Epithelial cell of proximal tubule (primary cell): Measurements from ENCODE around the gene CLMP. TPM values are rescaled to one million over a fixed set of nuclear protein-coding genes. Genes with fewer than 3 reads are reported as not detected.
"Not testable (repeated sequence)": the region's sequence is repeated elsewhere in the genome, so short reads cannot be mapped to it uniquely, and the experiment has no call there.

Experiments
- DNase-seq: peaks from one replicate; pipeline ENCODE4 v3.0.0-alpha.2; 2011; ENCODE audit warnings: low read depth
- H3K4me3 ChIP-seq: 2 replicates; pipeline ENCODE4 v1.5.1; 2011; ENCODE audit warnings: low read depth, mild to moderate bottlenecking, low read length
- total RNA-seq: library from RNA; depleted of rRNA; stranded (reverse); fragments of >200 nt; gene quantifications from 2 replicates; pipeline ENCODE4 v1.2.3, GENCODE V29; 2015
- TF ChIP-seq, protein P1 (sequence below): conservative IDR thresholded peaks from 2 replicates; pipeline ENCODE4 v1.5.1; 2012; ENCODE audit warnings: low read depth, mild to moderate bottlenecking, low read length

Gene CLMP
- total RNA-seq, 1 donor from 2014 or later, result 19.0 TPM

GRCh38 chr11:123062892-123063825, 131.9 kb downstream of the CLMP start:
- peak; percentile 52 for DNase-seq
- peak overlapping the region; percentile 95 for H3K4me3 ChIP-seq
- TF ChIP-seq, protein P1, sequence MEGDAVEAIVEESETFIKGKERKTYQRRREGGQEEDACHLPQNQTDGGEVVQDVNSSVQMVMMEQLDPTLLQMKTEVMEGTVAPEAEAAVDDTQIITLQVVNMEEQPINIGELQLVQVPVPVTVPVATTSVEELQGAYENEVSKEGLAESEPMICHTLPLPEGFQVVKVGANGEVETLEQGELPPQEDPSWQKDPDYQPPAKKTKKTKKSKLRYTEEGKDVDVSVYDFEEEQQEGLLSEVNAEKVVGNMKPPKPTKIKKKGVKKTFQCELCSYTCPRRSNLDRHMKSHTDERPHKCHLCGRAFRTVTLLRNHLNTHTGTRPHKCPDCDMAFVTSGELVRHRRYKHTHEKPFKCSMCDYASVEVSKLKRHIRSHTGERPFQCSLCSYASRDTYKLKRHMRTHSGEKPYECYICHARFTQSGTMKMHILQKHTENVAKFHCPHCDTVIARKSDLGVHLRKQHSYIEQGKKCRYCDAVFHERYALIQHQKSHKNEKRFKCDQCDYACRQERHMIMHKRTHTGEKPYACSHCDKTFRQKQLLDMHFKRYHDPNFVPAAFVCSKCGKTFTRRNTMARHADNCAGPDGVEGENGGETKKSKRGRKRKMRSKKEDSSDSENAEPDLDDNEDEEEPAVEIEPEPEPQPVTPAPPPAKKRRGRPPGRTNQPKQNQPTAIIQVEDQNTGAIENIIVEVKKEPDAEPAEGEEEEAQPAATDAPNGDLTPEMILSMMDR, result no peak

DNA sequence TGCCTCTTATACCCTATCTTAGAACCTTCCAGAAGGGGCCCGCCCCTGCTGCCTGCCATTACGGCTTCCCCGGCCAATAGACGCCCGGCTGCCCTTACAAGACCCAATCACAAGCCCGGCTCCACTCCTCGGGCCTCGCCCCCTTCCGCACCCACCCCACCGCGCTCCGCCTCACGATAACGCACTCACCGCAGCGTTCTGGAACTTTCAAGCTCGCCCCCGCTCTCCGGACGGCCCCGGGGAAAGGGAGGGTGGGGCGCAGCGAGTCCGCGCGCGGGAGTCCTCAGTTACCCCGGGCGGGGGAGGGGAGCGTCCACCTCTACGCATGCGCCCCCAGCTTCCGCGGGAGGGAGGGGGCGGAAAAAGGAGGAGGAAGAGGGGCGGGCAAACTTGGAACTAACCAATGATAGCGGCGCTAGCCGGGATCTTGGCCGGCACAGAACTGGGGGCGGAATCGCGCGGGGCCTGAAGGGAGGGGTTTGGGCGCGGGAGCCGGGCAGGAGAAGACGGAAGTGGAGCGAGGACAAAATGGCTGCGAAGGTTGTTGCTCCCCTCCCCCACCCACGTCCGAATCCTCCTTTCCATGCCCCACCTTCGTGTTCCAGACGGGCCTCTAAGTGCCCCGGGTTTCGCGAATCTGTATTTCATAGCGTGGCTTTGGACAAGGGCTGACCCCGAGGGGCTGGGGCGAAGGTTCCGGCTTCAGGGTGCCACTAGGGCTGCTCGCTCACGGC, 132.7 kb downstream of the CLMP start:
- DNase-seq, result peak; percentile 86
- H3K4me3 ChIP-seq, result peak overlapping the region; percentile 95
- TF ChIP-seq, protein P1, result no peak

- no peak for DNase-seq
- H3K4me3 ChIP-seq, result peak within 1 kb of the TSS; percentile 95
- TF ChIP-seq, protein P1, result no peak
Measured at GRCh38 chr11:123061403-123062157, 133.5 kb downstream of the CLMP start, which contains the start of gene HSPA8. HSPA8 (minus strand) TSS chr11:123062136; CDS start chr11:123061324, 812 bp downstream.

GRCh38 chr11:123060277-123061000, 134.6 kb downstream of the CLMP start:
- DNase-seq, result no peak
- TF ChIP-seq, protein P1, result no peak
- peak overlapping the region; percentile 95 for H3K4me3 ChIP-seq

GRCh38 chr11:123059041-123059920, 135.8 kb downstream of the CLMP start:
- DNase-seq, result not testable (repeated sequence)
- peak overlapping the region; percentile 95 for H3K4me3 ChIP-seq

GRCh38 chr11:123057661-123058305, 137.3 kb downstream of the CLMP start:
- no peak for DNase-seq
- H3K4me3 ChIP-seq, result no peak overlapping the region
- TF ChIP-seq, protein P1, result no peak
